ENCODE results near the gene SSBP2.

The SSBP2 gene

GRCh38 chr5:81757404-81757803 is 6.5 kb upstream of the SSBP2 start:
- no peaks in the 10 kb centered on the region for H3K79me2 ChIP-seq (ENCODE audit: insufficient read depth, low read length)
- H3K27ac ChIP-seq (ENCODE audit: low read depth, low read length): no peak overlapping the region
- H3K9me3 ChIP-seq (ENCODE audit: insufficient read depth, low read length): no peaks in the 10 kb centered on the region
- no peaks in the 10 kb centered on the region for H3K36me3 ChIP-seq (ENCODE audit: low read length)
- no peaks in the 10 kb centered on the region for H3K27me3 ChIP-seq (ENCODE audit: low read length)
- TF ChIP-seq EZH2phosphoT487 (conservative IDR thresholded peaks at IDR 0.05; ENCODE audit: low read length) (no peak), CTCF (IDR thresholded peaks at IDR 0.05; ENCODE audit: insufficient read depth, low read length, poor library complexity, severe bottlenecking) (no peak)
- H3K9me2 ChIP-seq (replicated peaks; ENCODE audit: insufficient read depth, low read length): no peaks in the 10 kb centered on the region
- H3F3A ChIP-seq (ENCODE audit: insufficient read depth): peaks cover 8% of the 10 kb centered on the region; the same call in 1 of the 2 replicates
- H3K9ac ChIP-seq (ENCODE audit: low read length): no peak overlapping the region
- no peak overlapping the region for H2AFZ ChIP-seq (ENCODE audit: low read depth, low read length, severe bottlenecking)
- no peak overlapping the region for H3K4me3 ChIP-seq (ENCODE audit: insufficient read depth, low read length, poor library complexity, severe bottlenecking)
- H4K20me1 ChIP-seq (ENCODE audit: low read depth, low read length): no peaks in the 10 kb centered on the region
- no peak overlapping the region for H3K4me2 ChIP-seq (ENCODE audit: low read depth, low read length, poor library complexity, severe bottlenecking)

GRCh38 chr5:81756016-81756415 is 5.1 kb upstream of the SSBP2 start:
- H3K27me3 ChIP-seq (ENCODE audit: low read length): no peaks in the 10 kb centered on the region
- H3F3A ChIP-seq (ENCODE audit: insufficient read depth): peaks cover 14% of the 10 kb centered on the region; the same call in 1 of the 2 replicates
- no peaks in the 10 kb centered on the region for H3K36me3 ChIP-seq (ENCODE audit: low read length)
- H3K4me2 ChIP-seq (ENCODE audit: low read depth, low read length, poor library complexity, severe bottlenecking): no peak overlapping the region
- H3K79me2 ChIP-seq (ENCODE audit: insufficient read depth, low read length): no peaks in the 10 kb centered on the region
- H3K9ac ChIP-seq (ENCODE audit: low read length): no peak overlapping the region
- no peak overlapping the region for H3K27ac ChIP-seq (ENCODE audit: low read depth, low read length)
- no peak overlapping the region for H2AFZ ChIP-seq (ENCODE audit: low read depth, low read length, severe bottlenecking)
- no peaks in the 10 kb centered on the region for H3K9me3 ChIP-seq (ENCODE audit: insufficient read depth, low read length)
- TF ChIP-seq EZH2phosphoT487 (conservative IDR thresholded peaks at IDR 0.05; ENCODE audit: low read length): no peak
- no peak for TF ChIP-seq CTCF (IDR thresholded peaks at IDR 0.05; ENCODE audit: insufficient read depth, low read length, poor library complexity, severe bottlenecking)
- no peaks in the 10 kb centered on the region for H4K20me1 ChIP-seq (ENCODE audit: low read depth, low read length)
- no peak overlapping the region for H3K4me3 ChIP-seq (ENCODE audit: insufficient read depth, low read length, poor library complexity, severe bottlenecking)
- H3K9me2 ChIP-seq (replicated peaks; ENCODE audit: insufficient read depth, low read length): no peaks in the 10 kb centered on the region

DNA sequence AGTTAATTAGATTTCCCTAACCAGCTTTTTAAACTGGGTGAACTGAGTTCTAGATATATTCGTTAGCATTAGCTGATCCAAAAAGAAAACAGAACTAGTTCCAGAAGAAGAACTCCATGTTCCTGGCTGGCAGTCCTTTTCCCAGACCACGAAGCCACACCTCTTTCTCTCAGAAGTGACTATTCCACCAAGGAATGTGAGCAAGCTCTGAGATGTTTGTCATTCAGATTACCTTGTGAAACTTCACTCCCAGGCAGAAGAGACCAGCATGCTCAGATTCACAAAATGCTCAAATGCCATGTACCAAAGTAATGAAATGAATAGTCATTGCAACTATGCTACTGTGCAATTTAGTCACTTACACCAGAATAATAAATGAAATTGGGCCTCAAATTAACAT is 4.4 kb upstream of the SSBP2 start:
- Histone ChIP-seq H3K27ac (ENCODE audit: low read depth, low read length) (no peak overlapping the region), H3K36me3 (ENCODE audit: low read length) (no peaks in the 10 kb centered on the region), H3K27me3 (ENCODE audit: low read length) (no peaks in the 10 kb centered on the region), H4K20me1 (ENCODE audit: low read depth, low read length) (no peaks in the 10 kb centered on the region), H3K4me3 (ENCODE audit: insufficient read depth, low read length, poor library complexity, severe bottlenecking) (no peak overlapping the region), H2AFZ (ENCODE audit: low read depth, low read length, severe bottlenecking) (no peak overlapping the region), H3K9me3 (ENCODE audit: insufficient read depth, low read length) (no peaks in the 10 kb centered on the region), H3F3A (ENCODE audit: insufficient read depth) (peaks cover 14% of the 10 kb centered on the region; the same call in 1 of the 2 replicates), H3K79me2 (ENCODE audit: insufficient read depth, low read length) (no peaks in the 10 kb centered on the region), H3K4me2 (ENCODE audit: low read depth, low read length, poor library complexity, severe bottlenecking) (no peak overlapping the region), H3K9ac (ENCODE audit: low read length) (no peak overlapping the region), H3K9me2 (replicated peaks; ENCODE audit: insufficient read depth, low read length) (no peaks in the 10 kb centered on the region)
- TF ChIP-seq CTCF (IDR thresholded peaks at IDR 0.05; ENCODE audit: insufficient read depth, low read length, poor library complexity, severe bottlenecking) (no peak), EZH2phosphoT487 (conservative IDR thresholded peaks at IDR 0.05; ENCODE audit: low read length) (no peak)

Data from SU-DHL-6 (cell line).